ENCODE measurements around the gene B9D1. TPM values are rescaled to one million over a fixed set of nuclear protein-coding genes. Genes with fewer than 3 reads are reported as not detected.

B9D1 gene
- total and polyA plus RNA-seq, 2 of the 13 experiments (the other 11 are each of a cell fraction or from before 2014, with no cell fraction given): 27.7 to 31.1 TPM

GRCh38 chr17:19346351-19347255 lies 15.9 kb downstream of the B9D1 start:
- ChIA-PET POLR2A (interaction anchor here (0.9 to 3.4 kb wide), 5 partner anchors 9 to 28 kb away, joined by 3 to 26 read pairs (median 3); no protein-coding TSS in a partner anchor), CTCF (ENCODE audit: low intra/inter-chr PET ratio, low total read pairs) (no interaction called here)
- Histone ChIP-seq H3K4me2 (ENCODE audit: low read depth, low read length) (peak overlapping the region; percentile 25; the same call in 1 of the 2 replicates), H3K36me3 (replicated peaks in 1 of 2; ENCODE audit: control insufficient read depth in 1 of 2, insufficient read depth in 2 of 2, low read length in 2 of 2) (peaks cover 0 to under 1% of the 10 kb centered on the region in 2 experiments; a peak in 2 of 5 replicates), H3K27ac (ENCODE audit: extremely low read length, insufficient read depth, low read length) (peak overlapping the region; percentile 73), H2AFZ (ENCODE audit: low read length) (no peak overlapping the region), H3K9ac (ENCODE audit: insufficient read depth, low read depth, low read length) (peak overlapping the region; percentile 54), H3K9me3 (ENCODE audit: low read length) (no peaks in the 10 kb centered on the region), H3K27me3 (ENCODE audit: control insufficient read depth in 1 of 2, insufficient read depth in 2 of 2, low read length in 2 of 2) (no peaks in the 10 kb centered on the region), H3K4me3 (replicated peaks in 1 of 3; ENCODE audit: insufficient read depth in 1 of 3, low read depth in 2 of 3, low read length in 3 of 3) (peak overlapping the region in 1 of 3 experiments; percentile 17; a peak in 1 of 6 replicates), H3K79me2 (ENCODE audit: insufficient read depth, low read length) (no peaks in the 10 kb centered on the region), H3K4me1 (ENCODE audit: insufficient read depth, low read length) (peaks cover 45% of the 10 kb centered on the region), H4K20me1 (ENCODE audit: insufficient read depth, low read length) (no peaks in the 10 kb centered on the region)
- DNase-seq (ENCODE audit: low spot score): peak; percentile 74
- peak; percentile 70 for ATAC-seq
- 69% methylated on average over 12 of the region's 19 CpGs for WGBS (ENCODE audit: low lambda C conversion rate)
- TSS peak; percentile 51 for BruUV-seq (replicated peaks)
- in situ Hi-C loops (cut with HindIII; ENCODE audit: extremely low pct_ligation_motif_present, low pct_unique_long_range_greater_than_20kb) (no loop called here), intact Hi-C loops (cut with micrococcal nuclease; ENCODE audit: unreplicated experiment) (no loop called here)
- FAIRE-seq: peak; percentile 59
- 0 out of 4 replicates have a peak, but pooled peaks of 1 of the 2 experiments have one; percentile 7 for TF ChIP-seq EP300 (IDR thresholded peaks at IDR 0.05; ENCODE audit: low read depth in 2 of 2, low read length in 2 of 2)
- TF ChIP-seq EP300 (CRISPR knock-in tag; IDR thresholded peaks at IDR 0.05; ENCODE audit: borderline replicate concordance): no peak
- peak; percentile 29; the same call in 1 of the 2 replicates for TF ChIP-seq PHF21A (CRISPR knock-in tag; IDR thresholded peaks at IDR 0.05)
- TF ChIP-seq ZNF263 (CRISPR knock-in tag; IDR thresholded peaks at IDR 0.05): 0 out of 2 replicates have a peak, but pooled peaks have one; percentile 28
- TF ChIP-seq HIC2 (CRISPR knock-in tag; IDR thresholded peaks at IDR 0.05; ENCODE audit: low read depth): 0 out of 2 replicates have a peak, but pooled peaks have one; percentile 38
- TF ChIP-seq ZNF891 (CRISPR knock-in tag; IDR thresholded peaks at IDR 0.05): no peak
- peak; percentile 47; the same call in 1 of the 2 replicates for TF ChIP-seq ZBTB10 (CRISPR knock-in tag; IDR thresholded peaks at IDR 0.05; ENCODE audit: borderline replicate concordance)
- TF ChIP-seq POLR2G (IDR thresholded peaks at IDR 0.05; ENCODE audit: low read depth, low read length): peak; percentile 47; the same call in 1 of the 2 replicates
- TF ChIP-seq SP5 (CRISPR knock-in tag; IDR thresholded peaks at IDR 0.05; ENCODE audit: borderline replicate concordance, low read depth): 0 out of 2 replicates have a peak, but pooled peaks have one; percentile 44
- TF ChIP-seq SAFB2 (CRISPR knock-in tag; IDR thresholded peaks at IDR 0.05; ENCODE audit: borderline replicate concordance, low read depth): 0 out of 2 replicates have a peak, but pooled peaks have one; percentile 42
- no peak for TF ChIP-seq ADNP (CRISPR knock-in tag; IDR thresholded peaks at IDR 0.05)
- TF ChIP-seq ERF (CRISPR knock-in tag; IDR thresholded peaks at IDR 0.05): no peak
- 0 out of 2 replicates have a peak, but pooled peaks have one; percentile 32 for TF ChIP-seq SAP130 (CRISPR knock-in tag; IDR thresholded peaks at IDR 0.05; ENCODE audit: low read depth)
- no peak for TF ChIP-seq CAMTA2 (CRISPR knock-in tag; IDR thresholded peaks at IDR 0.05; ENCODE audit: borderline replicate concordance)
- peak; percentile 37 for TF ChIP-seq ZFY (CRISPR knock-in tag; IDR thresholded peaks at IDR 0.05)
- TF ChIP-seq ZBTB38 (CRISPR knock-in tag; IDR thresholded peaks at IDR 0.05): 0 out of 2 replicates have a peak, but pooled peaks have one; percentile 30
